ENCODE measurements around the gene PSMD11.

GRCh38 chr17:32461853-32462617 lies 17.7 kb downstream of the PSMD11 start:
- TF ChIP-seq CTCF (IDR thresholded peaks at IDR 0.05) = peak; percentile 27 to 44 (median 31)
- TF ChIP-seq POLR2A (IDR thresholded peaks at IDR 0.05) = no peak
- no peak for TF ChIP-seq EP300 (IDR thresholded peaks at IDR 0.05)
- no peak for TF ChIP-seq POLR2AphosphoS5 (IDR thresholded peaks at IDR 0.05)

Measured in gastroesophageal sphincter (tissue), 3 donors.